Large intestine (tissue), 3 donors: ENCODE data around the gene HYI. TPM values are rescaled to one million over a fixed set of nuclear protein-coding genes. Genes with fewer than 3 reads are reported as not detected.

Source experiments
- DNase-seq, 2 donors: peaks; one replicate each; pipeline versions ENCODE4 v3.0.0 to v3.0.0-alpha.2; 2013
- H3K27ac ChIP-seq: one replicate; pipeline ENCODE4 v1.5.1; 2013; ENCODE audit warnings: low read length
- H3K27me3 ChIP-seq: 2 replicates; pipeline ENCODE4 v1.6.1; 2013; ENCODE audit warnings: low read length; ENCODE audit not compliant: control insufficient read depth, insufficient read depth
- H3K36me3 ChIP-seq: 2 replicates; pipeline ENCODE4 v1.6.1; 2013; ENCODE audit warnings: low read length; ENCODE audit not compliant: control insufficient read depth, insufficient read depth
- H3K4me1 ChIP-seq: one replicate; pipeline ENCODE4 v1.6.1; 2013; ENCODE audit warnings: low read length; ENCODE audit not compliant: control insufficient read depth, insufficient read depth
- H3K4me3 ChIP-seq: one replicate; pipeline ENCODE4 v1.5.1; 2013; ENCODE audit warnings: low read length
- H3K9me3 ChIP-seq: one replicate; pipeline ENCODE4 v1.6.1; 2013; ENCODE audit warnings: mild to moderate bottlenecking, low read depth, low read length, moderate library complexity; ENCODE audit not compliant: control insufficient read depth
- WGBS: methylation state at CpG from one replicate; pipeline ENCODE4 v1.1.5; 2013; ENCODE audit warnings: low lambda C conversion rate; ENCODE audit not compliant: insufficient coverage; 5-methylcytosine and 5-hydroxymethylcytosine counted together
- polyA plus RNA-seq: library from polyadenylated mRNA; unstranded; fragments of 120-200 nt; gene quantifications from one replicate; pipeline ENCODE4 v1.2.1, GENCODE V29; 2013

HYI gene
- polyA plus RNA-seq, 1 donor, result 68.1 TPM

DNA sequence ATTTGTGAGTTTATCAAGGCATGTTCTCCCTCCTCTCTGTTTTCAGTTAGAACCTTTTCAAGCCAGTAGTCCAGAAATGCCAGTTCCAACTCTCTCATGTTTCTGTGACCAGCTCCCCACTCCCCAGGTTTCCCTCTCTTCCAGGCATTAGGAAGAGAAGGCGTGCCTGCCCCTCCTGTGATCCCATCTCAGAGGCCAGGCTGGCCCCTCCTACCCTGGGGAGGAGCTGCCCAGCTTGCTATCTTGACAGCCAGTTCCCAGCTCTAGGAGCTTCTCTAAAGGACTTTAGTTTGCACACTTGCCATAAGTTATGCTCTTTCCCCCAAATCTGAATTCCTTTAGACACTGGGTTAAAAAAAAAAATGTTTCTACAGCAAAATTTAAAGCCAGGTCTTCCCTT, 8.9 kb downstream of the HYI start:
- DNase-seq, result peak in 1 of 2 donors; percentile 35
- H3K36me3 ChIP-seq, result peaks cover 93% of the 10 kb centered on the region
- WGBS, result no CpG with 5 or more reads among the region's 1 CpG

DNA sequence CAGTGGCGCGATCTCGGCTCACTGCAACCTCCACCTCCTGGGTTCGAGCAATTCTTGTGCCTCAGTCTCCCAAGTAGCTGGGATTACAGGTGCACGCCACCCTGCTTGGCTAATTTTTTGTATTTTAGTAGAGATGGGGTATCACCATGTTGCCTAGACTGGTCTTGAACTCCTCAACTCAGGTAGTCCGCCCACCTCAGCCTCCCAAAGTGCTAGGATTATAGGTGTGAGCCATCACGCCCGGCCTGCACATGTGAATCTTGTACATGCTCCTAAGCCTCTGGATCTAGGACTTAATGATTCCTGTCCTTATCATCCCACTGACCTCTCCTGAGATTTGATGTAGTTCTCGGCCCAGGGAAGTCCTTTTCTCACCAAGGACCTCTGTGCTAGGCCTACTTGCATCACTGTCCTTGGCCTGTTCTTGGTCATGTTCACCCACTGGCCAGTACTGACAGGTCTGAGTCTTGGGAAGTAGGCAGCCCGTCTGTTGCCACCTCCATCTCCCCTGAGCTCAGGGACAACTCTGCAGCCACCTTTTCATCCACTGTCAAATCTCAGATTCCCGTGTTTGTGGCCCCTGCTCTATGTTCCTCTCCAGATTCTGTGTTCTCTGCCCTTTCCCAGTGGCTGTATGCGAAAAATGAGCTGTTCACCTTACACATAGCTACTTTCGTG, 9.4 kb downstream of the HYI start:
- Histone ChIP-seq H3K4me1 (peaks cover 8% of the 10 kb centered on the region), H3K4me3 (no peak overlapping the region), H3K36me3 (peaks cover 93% of the 10 kb centered on the region), H3K9me3 (no peaks in the 10 kb centered on the region), H3K27ac (no peak overlapping the region), H3K27me3 (no peaks in the 10 kb centered on the region)
- no peak for DNase-seq
- WGBS, result no CpG with 5 or more reads among the region's 13 CpGs

More for the DNA sequence above, 8.9 kb downstream of the HYI start:
- Histone ChIP-seq H3K27me3 (no peaks in the 10 kb centered on the region), H3K27ac (no peak overlapping the region), H3K9me3 (no peaks in the 10 kb centered on the region), H3K4me3 (no peak overlapping the region), H3K4me1 (peaks cover 8% of the 10 kb centered on the region)

DNA sequence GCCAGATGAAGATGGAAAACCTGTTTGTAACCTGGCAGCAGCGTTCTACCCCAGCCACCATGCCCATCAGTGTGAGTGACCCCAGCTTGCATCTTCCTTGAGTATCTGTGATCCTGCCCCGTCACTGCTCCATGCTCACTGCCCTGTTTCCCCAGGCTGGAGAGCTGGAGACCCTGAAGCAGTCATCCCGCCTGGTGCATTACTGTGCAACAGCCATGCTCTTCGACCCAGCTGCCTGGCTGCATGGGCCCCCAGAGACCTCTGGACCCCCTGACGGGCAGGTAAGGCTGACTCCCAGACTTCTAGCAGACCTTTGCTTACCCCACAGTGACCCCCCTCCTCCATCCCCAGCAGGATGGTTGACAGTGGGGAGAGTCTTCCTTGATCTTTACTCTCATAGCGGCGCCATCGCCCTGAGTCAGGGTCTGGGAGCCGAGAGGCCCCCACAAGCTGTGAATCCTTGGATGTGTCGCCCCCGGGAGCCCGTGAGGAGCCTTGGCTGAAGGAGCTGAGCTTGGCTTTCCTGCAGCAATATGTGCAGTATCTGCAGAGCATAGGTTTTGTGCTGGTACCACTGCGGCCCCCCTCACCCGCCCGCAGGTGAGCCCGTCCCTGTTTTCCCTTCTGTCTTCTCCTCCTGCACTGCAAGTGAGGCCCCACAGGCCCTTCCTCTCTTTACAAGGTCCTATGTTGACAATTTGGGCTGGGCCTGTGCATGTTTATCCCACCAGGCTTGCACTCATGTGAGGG, 10.4 kb downstream of the HYI start:
- Histone ChIP-seq H3K9me3 (no peaks in the 10 kb centered on the region), H3K27me3 (no peaks in the 10 kb centered on the region), H3K27ac (no peak overlapping the region), H3K4me3 (no peak overlapping the region), H3K36me3 (peaks cover 93% of the 10 kb centered on the region), H3K4me1 (peaks cover 5% of the 10 kb centered on the region)
- DNase-seq, result no peak
- no CpG with 5 or more reads among the region's 16 CpGs for WGBS

DNA sequence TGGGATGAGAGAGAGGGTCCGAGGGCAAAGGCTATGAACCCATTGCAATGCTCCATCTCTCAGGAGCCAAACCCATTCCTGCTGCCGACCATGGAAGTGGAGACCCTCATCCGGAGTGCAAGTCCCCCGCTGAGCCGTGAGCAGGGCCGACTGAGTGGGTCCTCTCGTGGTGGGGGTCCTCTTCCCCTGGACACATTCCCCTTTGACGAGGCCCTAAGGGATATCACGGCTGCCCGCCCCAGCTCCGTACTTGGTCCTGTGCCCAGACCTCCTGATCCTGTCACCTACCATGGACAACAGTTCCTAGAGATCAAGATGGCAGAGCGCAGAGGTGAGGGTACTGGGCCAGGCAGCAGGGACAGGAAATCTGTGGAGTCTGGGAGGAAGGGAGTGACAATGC, 11.0 kb downstream of the HYI start:
- H3K4me1 ChIP-seq, result peaks cover 5% of the 10 kb centered on the region
- WGBS, result no CpG with 5 or more reads among the region's 12 CpGs
- no peak for DNase-seq
- no peak overlapping the region for H3K4me3 ChIP-seq
- no peaks in the 10 kb centered on the region for H3K9me3 ChIP-seq
- H3K27me3 ChIP-seq, result no peaks in the 10 kb centered on the region
- H3K27ac ChIP-seq, result no peak overlapping the region
- peaks cover 91% of the 10 kb centered on the region for H3K36me3 ChIP-seq

DNA sequence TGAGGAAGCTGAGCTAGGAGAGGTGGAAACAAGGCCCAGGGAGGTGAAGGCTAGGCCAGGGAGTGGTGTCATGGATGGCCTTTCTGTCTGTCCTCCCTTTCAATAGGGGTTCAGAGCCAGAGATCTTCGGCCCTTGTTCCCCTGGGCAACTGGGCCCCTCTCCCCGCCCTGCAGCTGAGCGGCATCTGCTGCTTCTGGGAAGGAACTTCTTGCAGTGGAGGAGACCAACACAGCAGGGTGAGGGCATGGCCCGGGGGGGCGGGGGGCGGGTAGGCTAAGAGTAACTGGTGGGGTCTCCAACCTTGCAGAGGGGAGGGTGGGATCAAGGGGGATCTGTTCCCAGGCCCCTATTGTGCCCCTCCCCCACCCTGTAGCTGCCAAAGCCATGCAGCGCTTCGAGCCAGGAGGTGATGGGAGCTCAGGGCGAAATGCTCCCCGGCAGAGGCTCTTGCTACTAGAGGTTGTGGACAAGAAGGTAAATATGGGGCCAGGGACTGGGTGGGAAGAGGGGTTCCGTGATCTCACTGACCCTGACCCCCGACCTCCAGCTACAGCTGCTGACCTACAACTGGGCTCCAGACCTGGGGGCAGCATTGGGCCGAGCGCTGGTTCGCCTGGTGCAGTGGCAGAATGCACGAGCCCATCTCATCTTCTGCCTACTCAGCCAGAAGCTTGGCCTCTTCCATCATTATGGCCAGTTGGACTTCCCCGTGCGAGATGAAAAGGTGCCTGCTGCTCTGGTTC, 11.7 kb downstream of the HYI start:
- no peak overlapping the region for H3K4me3 ChIP-seq
- H3K27me3 ChIP-seq, result no peaks in the 10 kb centered on the region
- WGBS, result no CpG with 5 or more reads among the region's 18 CpGs
- DNase-seq, result no peak
- peaks cover 5% of the 10 kb centered on the region for H3K4me1 ChIP-seq
- no peaks in the 10 kb centered on the region for H3K9me3 ChIP-seq
- H3K36me3 ChIP-seq, result peaks cover 91% of the 10 kb centered on the region
- no peak overlapping the region for H3K27ac ChIP-seq

DNA sequence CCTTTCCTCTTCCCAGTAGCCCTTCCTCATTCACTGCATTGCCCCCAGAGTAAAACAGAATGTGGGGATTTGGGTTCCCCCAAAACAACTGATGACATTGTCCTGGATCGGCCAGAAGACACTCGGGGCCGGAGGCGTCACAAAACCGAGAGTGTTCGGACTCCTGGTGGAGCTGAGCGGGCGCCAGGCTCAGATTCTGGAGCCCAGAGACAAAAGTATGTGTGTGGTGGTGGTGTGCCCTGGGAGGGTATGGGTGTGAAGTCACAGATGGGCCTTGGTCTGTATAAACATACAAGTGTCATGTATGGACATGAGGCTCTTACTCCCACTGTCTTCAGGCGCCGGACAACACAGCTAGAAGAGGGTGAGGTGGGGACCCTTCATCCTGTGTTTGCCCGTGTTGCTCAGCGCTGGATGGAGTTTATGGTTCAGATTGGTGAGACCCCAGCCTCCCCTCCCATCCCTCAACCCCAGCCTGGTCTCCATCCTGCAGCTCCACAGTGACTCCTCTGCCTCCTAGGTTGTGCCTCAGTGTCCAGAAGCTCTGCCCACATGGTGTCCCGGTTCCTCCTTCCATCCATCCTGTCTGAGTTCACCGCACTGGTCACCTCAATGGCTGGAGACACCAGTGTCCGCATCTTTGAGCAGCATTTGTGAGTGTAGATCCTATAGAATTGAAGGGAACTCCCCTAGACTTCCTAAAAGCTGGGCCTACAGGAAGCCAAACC, 12.4 kb downstream of the HYI start:
- H3K27me3 ChIP-seq, result no peaks in the 10 kb centered on the region
- no peak overlapping the region for H3K4me3 ChIP-seq
- peaks cover 91% of the 10 kb centered on the region for H3K36me3 ChIP-seq
- WGBS, result 93% methylated on average over 3 of the region's 15 CpGs
- peaks cover 5% of the 10 kb centered on the region for H3K4me1 ChIP-seq
- no peaks in the 10 kb centered on the region for H3K9me3 ChIP-seq
- DNase-seq, result no peak
- no peak overlapping the region for H3K27ac ChIP-seq

DNA sequence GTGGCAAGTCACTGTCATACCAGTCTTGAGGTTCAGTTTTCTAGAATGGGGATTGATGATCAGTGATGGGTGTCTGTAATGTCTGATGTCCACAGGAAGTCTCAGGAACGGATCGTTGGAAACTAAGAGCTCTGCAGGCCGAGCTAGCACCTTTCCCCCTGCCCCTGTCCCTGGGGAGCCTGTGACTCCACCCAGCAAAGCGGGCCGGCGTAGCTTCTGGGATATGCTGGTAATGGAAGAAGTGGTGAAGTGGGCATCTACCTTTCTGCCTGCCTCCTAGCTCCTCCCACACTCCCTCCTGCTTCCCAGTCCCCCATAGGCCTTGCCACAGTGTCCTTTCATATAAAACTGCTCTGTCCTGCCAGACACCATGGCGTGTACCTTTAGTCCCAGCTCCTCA, 13.4 kb downstream of the HYI start:
- H3K4me3 ChIP-seq, result no peak overlapping the region
- H3K27ac ChIP-seq, result no peak overlapping the region
- no CpG with 5 or more reads among the region's 7 CpGs for WGBS
- H3K4me1 ChIP-seq, result peaks cover 5% of the 10 kb centered on the region
- no peaks in the 10 kb centered on the region for H3K9me3 ChIP-seq
- H3K36me3 ChIP-seq, result peaks cover 86% of the 10 kb centered on the region
- H3K27me3 ChIP-seq, result no peaks in the 10 kb centered on the region
- no peak for DNase-seq

DNA sequence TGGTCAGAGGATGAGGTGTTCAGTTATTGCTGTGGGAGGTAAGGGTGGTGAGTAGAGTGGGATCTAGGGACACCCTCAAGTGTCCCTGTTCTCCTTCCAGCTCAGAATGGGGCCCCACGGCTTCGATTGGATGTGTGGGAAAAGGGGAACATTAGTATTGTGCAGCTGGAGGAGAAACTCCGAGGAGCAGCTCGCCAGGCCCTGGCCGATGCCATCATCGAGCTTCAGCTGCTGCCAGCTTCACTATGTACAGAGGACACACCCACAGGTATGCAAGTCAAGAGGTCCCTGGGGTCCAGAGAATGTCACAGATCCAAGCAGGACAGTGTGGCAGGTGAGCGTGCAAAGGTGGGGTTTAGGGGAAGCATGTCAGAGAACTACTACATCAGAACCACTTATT, 13.9 kb downstream of the HYI start:
- WGBS, result no CpG with 5 or more reads among the region's 7 CpGs

DNA sequence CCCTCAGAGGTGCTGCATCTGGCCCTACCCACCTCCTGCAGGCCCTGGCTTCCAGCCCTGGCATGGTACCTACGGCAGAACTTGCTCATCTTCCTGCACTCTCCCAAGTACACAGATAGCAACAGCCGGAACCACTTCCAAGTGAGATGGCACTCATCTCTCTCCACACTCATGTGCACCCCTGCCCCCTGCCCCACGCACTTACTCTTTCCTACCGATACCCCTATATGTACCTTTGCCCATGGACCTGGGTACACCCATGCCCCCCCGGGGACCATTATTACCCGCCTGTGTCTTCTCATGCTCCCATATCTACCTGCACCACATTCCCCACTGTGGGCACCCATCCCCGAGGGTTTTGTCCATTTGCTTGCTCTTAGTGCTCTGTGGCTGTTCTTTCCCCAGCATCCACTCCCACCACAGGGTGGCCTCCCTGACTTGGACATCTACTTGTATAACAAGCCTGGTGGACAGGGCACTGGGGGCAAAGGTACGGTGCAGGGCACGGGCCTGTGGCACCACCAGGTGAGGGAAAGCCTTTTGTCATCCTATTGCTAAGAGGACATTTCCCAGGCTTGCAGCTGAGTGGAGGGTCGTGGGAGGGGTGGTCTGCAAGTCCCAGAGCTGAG, 14.7 kb downstream of the HYI start:
- Histone ChIP-seq H3K9me3 (no peaks in the 10 kb centered on the region), H3K36me3 (peaks cover 92% of the 10 kb centered on the region), H3K27me3 (no peaks in the 10 kb centered on the region), H3K4me3 (no peak overlapping the region), H3K27ac (no peak overlapping the region), H3K4me1 (no peaks in the 10 kb centered on the region)
- no CpG with 5 or more reads among the region's 10 CpGs for WGBS
- DNase-seq, result no peak

More for the DNA sequence above, 13.9 kb downstream of the HYI start:
- H3K27ac ChIP-seq, result no peak overlapping the region
- H3K27me3 ChIP-seq, result no peaks in the 10 kb centered on the region
- no peaks in the 10 kb centered on the region for H3K4me1 ChIP-seq
- H3K4me3 ChIP-seq, result no peak overlapping the region
- no peak for DNase-seq
- H3K9me3 ChIP-seq, result no peaks in the 10 kb centered on the region
- H3K36me3 ChIP-seq, result peaks cover 90% of the 10 kb centered on the region

DNA sequence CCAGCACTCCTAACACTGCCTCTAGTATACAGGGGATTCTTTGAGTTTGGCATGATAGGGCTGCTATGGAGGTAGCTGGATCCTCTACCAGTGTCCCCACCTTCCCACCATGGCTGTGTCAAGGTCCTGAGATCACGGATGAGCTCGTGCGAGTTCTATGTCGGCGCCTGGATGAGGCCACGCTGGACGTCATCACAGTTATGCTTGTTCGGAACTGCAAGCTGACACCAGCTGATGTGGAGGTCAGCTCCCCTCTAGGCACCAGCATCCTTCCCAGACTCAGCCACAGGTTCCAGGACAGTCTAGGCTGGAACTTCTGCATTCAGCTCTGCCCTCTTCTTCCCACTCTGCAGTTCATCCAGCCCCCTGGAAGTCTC, 15.2 kb downstream of the HYI start:
- WGBS, result no CpG with 5 or more reads among the region's 8 CpGs
- Histone ChIP-seq H3K27ac (no peak overlapping the region), H3K36me3 (peaks cover 92% of the 10 kb centered on the region), H3K4me3 (no peak overlapping the region), H3K27me3 (no peaks in the 10 kb centered on the region), H3K9me3 (no peaks in the 10 kb centered on the region), H3K4me1 (no peaks in the 10 kb centered on the region)
- DNase-seq, result no peak
